ENCODE measurements around the gene EHMT1.

Gene EHMT1

DNA sequence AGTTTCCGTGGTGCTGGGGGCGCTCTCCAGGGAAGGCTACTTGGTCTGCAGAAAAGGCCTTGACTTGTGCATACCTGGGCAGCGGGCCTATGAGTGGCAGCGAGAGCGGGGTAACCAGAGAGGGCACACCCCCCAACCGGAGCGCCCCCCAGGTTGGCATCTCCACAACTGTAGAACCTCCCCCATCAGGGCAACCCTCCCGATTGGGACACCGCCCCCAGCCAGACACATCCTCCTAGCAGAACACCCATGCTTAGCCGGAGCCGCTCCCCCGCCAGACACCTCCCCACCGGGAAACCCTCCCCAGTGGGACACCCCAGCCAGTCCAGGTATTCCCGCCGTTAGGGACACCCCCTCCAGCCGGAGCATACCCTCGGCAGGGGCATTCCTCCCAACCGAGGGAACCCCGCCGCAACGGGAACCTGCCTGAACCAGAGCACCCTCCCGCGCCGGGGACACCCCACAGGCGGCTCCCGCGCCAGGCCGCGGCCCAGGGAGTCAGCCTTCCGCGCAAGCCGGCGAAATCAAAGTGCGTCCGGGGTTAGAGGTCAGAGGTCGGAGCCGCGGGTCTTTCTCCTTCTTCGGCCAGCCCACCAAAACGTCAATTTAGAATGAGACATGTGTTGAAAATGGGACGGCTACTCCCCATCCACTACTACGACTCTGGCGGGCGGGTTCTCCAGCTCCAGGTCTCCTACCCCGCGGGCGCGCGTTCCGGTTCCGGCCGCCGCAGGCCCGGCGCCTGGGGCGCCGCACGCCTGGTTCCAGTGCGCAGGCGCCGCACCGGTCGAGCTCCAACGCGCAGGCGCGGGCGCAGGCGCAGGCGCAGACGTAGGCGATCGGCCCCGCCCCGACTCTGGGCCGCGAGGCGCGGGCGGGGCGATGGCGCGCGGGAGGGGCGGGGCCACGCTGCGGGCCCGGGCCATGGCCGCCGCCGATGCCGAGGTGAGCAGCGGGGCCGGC is at the start of gene EHMT1:
Gene EHMT1, plus strand, starts transcription at position 901 of the 963 bp plus-strand sequence. Its CDS starts 24 bp downstream, at position 925.
- peak; percentile 87 for DNase-seq (ENCODE audit: low read depth)

DNA sequence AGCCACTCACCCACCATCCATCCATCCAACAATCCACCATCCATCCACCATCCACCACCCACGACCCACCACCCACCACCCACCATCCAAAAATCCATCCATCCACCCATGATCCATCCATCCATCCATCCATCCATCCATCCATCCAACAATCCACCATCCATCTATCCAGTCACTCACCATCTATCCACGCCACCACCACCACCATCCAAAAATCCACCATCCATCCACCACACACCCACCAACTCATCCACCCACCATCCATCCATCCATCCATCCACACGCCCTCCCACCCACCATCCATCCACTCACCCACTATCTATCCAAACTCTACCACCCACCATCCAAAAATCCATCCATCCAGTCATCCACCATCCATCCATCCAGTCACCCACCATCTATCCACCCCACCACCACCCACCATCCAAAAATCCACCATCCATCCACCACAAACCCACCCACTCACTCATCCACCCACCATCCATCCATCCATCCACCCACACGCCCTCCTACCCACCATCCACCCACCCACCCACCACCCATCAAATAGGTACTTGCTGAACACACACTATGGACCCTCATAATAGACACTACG is 49.1 kb upstream of the EHMT1 start:
- DNase-seq (ENCODE audit: low read depth): no peak

DNA sequence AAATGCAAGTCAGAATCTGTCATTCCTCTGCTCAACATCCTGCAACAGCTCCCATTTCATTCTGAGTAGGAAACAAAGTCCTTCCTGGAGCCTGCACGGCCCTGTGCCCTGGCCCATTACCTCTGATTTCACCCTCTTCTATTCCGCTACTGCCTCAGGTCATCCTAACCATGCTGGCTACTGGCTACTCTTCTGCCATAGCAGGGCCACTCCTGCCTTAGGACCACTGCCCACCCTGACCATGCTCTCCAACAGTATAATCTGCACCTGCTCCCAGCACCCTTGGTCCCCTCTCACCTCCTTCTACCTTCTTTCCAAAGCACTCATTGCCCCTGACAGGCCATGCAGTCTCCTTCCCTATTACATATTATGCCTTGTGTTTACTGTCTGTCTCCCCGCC is 48.2 kb upstream of the EHMT1 start:
- DNase-seq (ENCODE audit: low read depth): no peak

DNA sequence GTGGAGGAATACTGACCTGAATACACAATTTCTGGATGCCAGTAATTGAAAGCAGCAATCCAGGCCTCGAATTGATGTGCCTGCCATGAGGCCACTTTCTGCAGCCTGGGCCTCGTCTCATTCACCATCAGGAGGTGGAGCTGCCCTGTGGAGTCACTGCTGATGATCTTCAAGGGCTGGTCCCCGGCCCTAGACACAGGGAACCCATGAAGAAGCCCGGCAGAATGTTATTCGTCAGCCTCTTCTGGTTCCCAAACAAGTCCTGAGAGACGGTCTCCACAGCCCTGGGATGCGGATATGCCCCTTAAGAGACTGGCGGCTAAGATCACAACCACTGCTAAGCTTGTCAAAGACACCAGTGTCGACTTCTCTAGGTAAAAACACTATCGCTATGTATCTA is 44.6 kb upstream of the EHMT1 start:
- DNase-seq (ENCODE audit: low read depth): no peak

DNA sequence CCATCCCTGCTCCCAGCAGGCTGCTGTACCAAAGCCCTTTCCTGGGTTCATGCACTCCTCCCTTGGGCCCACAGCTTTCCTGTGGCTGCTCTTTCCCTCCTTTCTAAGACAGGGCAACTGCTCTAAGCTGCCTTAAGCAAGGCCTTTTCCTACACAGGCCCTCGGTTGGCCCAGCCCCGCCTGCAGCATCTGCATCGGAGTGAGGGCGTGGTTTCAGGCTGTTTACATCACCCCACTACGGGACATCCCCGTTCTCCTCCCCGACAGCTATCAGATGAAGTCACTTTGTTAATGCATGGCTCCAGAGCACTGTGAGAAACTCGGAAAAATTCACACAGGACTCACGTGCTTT is 43.5 kb upstream of the EHMT1 start:
- no peak for DNase-seq (ENCODE audit: low read depth)

DNA sequence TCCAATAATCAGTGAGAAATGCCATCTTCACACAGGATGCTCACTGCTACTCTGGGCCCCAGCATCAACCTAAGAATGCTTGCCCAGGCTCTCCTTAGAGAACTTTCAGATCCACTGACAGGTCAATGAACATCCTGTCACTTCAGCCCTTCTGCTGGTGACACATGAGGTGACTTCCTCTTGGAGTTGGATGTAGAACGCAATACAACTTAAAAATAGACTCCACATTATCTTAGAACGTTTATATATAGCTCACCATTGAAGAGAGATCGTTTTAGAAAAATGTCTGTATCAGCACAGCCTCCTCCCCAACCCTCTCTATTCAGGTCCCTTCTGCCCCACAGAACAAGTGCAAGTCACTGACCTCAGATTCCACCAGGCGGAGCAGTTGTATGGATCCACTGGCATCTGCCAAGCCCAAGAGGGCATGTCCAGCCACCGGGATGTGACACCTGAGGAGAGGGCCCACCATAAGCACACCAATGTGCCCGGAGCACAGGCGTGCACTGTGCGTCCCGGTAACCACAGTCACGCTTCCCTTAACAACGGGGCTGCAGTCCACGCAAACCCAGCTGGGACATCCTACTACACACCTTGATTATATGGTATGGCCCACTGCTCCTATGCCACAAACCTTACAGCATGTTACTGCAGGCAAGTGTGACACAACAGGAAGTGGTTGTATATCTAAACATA is 42.9 kb upstream of the EHMT1 start:
- DNase-seq (ENCODE audit: low read depth): no peak

DNA sequence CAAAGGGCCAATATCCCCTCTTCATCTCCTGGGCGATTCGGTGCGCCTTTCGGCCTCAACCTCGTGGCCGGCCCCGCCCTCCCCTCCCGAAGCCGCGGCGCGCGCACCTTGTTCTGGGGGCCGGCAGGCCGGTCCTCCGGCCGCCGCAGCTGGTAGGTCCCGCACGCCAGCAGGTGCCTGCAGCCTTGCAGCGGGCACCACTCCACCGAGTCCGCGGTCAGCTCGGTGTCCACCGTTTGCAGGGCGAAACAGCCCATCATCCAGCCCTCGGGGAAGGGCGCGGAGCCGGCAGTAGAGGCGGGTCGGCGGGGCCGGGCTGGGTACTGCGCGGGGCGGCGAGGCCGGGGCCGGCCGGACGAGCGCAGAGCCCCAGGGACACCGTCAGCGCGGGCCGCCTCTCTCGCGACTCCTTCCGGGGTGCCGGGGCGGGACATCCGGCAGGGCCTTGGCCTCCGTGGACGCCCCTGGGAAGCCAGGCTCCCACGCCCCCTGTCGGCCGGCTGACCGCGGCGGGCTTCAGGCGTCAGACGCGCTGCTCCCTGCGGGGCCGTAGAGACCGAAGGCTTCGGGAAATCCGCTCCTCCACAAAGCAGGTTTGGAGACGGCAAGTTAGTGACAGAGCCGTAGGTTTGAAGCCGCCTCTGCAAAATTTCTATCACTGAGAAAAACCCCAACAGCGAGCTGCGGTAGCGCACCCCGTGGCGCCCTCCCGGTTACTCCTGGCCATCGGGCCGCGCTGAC is 40.1 kb upstream of the EHMT1 start, which contains the start of gene DPH7:
Gene DPH7, minus strand, starts transcription at position 408 of the 741 bp plus-strand sequence. Its CDS starts 148 bp downstream, at position 260.
- DNase-seq (ENCODE audit: low read depth): peak; percentile 88

- DNase-seq (ENCODE audit: low read depth): no peak
These were observed 39.6 kb upstream of the EHMT1 start for GRCh38 chr9:137579259-137579604.

DNA sequence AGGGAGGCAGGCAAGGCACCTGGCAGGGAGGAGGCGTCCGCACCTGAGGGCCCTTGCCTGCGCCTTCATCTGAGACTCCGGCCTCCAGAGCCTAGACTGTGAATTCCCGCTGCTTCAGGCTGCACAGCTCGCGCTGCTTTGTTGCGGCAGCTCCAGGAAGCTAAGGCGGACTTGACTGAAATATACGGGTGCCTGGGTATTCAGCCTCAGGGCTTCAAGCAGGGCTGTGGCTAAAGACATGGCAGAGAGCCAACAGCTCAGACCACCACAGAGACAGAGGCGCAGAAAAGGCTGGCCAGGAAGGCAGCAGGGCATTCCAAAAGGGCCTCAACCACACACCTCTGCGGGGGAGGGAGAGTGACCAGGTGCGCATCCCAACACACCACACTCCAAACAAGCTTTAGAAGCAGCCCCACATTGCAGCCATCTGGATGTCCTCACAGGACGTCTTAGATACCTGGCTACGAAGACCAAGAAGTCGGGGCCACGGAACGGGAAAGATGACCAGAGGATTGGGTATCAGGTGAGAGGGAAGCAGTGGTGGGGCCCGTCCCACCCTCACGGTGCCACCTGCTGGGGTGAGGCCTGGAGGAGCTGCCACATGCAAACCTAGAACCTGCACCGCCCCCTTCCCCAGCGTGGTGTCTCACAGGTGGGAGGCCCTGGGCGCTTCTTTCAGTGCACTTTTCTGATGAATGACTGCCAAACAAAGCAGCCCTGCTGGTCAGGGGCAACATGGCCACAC is 38.4 kb upstream of the EHMT1 start:
- DNase-seq (ENCODE audit: low read depth): no peak

GRCh38 chr9:137580954-137581322 is 37.9 kb upstream of the EHMT1 start:
- no peak for DNase-seq (ENCODE audit: low read depth)

DNA sequence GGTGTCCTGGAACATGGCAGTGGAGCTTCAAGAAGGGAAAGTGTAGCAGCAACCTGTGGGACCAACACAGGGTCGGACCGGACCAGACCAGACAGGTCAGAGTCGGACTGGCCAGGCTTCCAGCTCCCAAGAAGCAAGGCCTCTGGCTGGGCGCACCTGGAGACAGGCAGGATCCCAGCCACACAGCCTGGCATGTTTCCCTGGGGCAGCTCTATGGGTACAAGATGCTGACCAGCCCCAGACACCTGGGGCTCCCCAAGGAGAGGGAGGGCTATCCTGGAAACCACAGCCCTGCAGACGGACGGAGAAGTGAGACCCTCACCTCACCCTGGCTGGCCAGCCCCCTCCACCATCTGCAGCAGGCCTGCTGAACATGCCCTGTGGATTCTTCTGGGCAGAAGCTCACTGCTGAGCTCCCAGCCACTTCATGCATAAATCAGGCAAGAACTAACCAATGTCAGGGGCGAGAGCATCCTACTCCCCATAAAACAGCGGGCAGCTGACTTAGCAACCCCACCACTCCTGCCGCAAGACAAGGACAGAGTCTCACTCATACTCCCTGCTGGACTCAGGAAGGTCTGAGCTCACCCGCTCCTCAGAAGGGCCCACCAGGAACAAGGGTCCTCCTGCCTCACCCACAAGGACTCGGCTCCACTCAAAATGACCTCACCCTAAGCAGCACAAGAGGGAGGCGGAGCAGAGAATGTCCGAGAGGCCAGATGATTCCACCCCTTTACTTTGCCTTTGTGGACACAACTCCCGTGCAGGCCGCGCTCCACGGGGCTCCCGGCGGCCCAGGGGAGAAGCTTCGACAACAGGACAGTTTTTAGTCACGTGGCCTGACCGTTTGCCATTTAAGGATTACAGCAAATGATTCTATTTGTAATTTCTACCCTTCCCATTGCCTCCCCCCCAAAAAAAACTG is 37.2 kb upstream of the EHMT1 start:
- DNase-seq (ENCODE audit: low read depth): no peak

GRCh38 chr9:137582286-137582860 is 36.4 kb upstream of the EHMT1 start:
- no peak for DNase-seq (ENCODE audit: low read depth)

GRCh38 chr9:137583347-137583746 is 35.5 kb upstream of the EHMT1 start:
- no peak for DNase-seq (ENCODE audit: low read depth)

DNA sequence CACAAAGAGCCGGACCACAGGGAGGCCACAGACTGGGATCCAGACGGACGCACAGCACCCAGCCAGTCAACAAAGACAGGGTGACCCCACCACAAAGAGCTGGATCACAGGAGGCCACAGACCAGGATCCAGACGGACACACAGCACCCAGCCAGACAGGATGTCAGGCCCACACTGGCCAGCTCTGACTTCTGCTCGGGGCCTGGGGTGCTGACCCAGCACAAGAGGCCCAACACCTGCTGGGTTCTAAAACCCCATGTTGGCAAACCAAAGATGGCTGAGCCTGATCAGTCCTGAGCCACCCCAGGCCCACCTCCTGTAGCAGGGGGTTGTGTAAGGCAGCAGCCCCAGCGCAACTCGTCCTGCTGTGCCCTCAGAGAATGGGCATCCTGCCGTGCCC is 34.8 kb upstream of the EHMT1 start:
- DNase-seq (ENCODE audit: low read depth): no peak

GRCh38 chr9:137586854-137587253 is 32.0 kb upstream of the EHMT1 start:
- DNase-seq (ENCODE audit: low read depth): no peak

DNA sequence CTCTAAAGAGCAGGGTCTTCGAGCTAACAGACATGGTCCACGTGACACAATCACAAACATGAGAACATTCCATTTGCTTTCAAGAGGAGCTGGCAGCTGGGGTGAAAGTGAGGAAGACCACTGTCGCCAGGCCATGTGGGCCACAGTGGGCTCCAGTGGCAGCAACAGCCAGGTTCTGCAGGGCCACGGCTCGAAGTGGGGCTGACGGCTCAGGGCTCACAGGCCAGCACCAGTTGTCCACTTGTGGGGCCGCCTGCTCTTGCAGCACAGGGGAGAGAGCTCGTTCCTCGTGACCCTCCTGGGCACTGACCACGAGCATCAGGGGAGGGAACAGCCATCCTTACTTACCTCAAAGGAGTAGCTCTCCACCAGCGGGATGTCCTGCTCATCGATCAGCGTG is 30.5 kb upstream of the EHMT1 start:
- no peak for DNase-seq (ENCODE audit: low read depth)

DNA sequence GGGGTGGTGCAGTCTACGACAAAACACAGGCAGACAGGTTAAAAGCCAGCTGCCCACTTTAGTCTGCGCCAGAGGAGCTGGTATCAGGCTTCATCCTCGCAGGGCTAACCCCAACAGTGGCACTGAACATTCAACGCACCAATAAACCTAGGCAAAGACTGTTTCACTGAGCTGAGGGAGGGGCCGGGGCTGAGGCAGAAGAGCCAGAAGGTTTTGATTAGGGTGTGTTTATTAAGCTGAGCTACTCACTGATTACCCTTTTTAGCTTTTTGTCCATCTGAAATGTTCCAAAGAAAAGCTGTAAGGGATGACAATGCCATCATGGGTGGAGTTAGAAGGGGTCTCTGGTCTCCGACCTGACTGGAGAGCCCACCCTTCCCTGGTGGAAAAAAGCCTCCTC is 29.9 kb upstream of the EHMT1 start:
- DNase-seq (ENCODE audit: low read depth): no peak

DNA sequence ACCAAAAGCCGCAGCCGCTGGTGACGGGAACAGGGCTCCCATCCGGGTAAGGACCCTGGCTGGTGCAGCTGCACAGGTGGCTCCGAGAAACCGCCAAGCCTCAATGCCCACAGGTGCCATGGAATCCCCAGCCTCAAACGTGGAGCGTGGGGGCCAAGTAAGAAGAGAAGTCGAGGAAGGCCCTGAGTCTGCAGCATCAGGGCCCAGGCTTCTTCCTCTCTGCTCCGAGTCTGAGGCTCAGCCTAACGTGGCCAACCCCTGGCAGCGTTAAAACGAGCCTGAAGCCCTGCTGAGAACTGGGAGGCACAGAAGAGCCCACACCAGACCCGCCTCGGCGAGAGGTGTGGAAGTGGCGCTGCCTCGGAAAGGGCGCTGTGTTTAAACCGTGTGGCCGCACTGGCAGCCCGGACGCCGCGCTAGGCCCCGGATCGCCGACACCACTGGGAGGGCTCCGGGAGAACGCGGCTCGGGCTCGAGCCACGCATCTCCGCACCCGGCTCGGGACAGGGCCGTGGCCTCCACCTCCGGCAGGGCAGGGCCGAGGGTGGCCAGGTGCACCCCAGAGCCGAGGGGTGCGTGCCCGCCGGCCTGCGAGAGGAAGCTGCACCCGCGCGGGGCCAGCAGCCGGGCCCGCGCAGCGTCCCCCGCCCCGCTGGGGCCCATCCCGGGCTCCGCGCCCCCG is 29.2 kb upstream of the EHMT1 start:
- DNase-seq (ENCODE audit: low read depth): no peak

DNA sequence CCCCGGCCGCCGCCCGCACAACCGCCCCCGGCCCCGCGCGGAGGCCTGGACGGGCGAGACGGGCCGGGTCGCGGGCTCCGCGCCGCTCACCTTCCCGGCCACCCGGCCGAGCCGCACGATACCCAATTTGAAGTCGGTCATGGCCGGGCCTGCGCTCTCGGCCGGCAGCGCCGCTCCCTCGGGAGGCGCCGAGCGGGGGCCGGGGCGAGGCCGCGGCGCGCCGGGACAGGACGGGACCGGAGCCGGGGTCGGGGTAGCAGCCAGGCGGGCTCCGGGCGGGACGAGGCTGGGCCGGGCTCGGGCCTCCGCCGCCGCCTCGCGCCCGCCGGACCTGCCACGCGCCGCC is 28.7 kb upstream of the EHMT1 start:
- DNase-seq (ENCODE audit: low read depth): no peak
